NOMO-1 treated with DMSO at 0.1 percent for 48 hours (cell line): ENCODE measurements around the gene SLC7A6OS.
A peak's percentile ranks its signal among the peaks of the same experiment; 100 is the strongest.

ENCODE experiments used
- DNase-seq: peaks from one replicate; lab custom pipeline; 2025; ENCODE audit not compliant: unreplicated experiment; lab: John Stamatoyannopoulos, UW

Gene SLC7A6OS

DNA sequence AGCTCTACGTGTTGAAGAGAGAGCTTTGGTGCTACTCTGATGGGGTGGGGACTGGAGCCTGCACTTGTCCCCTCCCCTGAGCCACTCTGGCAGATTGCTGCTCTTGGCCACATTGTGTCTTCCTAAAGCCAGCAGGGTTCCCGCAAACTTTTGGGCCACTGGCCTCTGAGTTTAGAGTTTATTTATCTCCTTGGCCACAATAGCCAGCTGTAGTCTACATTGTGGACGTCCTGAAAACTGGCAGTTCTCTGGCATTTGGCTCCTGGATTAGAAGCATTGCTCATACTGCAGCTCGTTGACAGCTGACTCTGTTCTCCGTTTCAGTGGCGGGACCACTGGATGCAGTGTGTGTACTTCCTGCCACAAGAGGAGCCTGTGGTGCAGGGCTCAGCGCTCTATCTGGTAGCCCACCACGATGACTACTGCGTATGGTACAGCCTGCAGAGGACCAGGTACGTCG, 34.6 kb upstream of the SLC7A6OS start:
- no peak for DNase-seq

DNA sequence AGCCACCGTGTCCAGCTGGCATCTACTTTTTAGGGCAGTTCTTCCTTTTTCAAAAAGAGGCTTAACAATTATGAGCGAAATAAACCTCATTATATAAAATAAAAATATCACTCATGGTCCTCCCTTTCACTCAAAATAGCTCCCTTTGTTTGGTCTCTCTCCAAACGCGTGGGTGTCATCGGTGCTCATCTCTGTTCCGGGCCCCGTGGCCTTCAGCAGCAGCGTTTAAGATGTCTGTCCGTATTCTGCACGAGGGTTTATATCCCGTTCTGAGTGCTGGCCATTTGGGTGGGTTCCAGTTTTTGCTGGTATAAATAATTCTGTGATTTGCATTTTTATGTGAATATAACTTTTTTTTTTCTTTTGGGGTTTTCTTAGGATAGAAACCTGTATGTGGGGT, 33.5 kb upstream of the SLC7A6OS start:
- no peak for DNase-seq

DNA sequence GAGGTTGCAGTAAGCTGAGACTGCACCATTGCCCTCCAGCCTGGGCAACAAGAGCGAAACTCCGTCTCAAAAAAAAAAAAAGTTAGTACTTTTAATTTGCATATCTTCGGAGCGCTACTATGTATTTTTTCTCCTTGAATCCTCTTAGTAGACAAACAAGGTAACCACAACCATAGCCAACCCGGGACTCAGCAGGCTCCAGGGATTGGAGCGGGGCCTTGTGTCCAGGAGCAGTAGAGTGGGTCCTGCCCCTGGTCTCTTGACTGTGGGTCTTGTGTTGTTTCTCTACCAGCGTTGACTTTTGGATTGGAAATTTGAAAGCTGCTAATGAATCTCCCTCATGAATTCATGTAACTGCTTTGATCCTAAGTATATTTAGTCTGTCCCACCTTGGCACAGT, 32.4 kb upstream of the SLC7A6OS start:
- DNase-seq, result no peak

DNA sequence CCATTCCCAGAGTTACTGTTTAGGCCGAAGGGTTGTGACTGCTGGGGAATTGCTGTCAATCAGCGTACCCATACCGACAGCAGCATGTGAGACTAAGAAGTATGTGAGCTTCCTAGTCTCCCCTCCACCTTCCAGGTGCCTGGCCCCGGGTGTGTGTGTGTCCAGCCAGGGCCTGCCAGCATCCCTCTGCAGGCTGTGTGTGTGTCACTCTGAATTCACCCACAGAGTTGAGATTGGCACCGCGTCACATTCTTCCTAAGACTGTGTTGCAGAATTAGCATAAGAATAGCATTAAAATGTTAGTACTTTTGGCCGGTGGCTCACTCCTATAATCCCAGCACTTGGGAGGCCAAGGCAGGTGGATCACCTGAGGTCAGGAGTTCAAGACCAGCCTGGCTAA, 31.9 kb upstream of the SLC7A6OS start:
- no peak for DNase-seq

DNA sequence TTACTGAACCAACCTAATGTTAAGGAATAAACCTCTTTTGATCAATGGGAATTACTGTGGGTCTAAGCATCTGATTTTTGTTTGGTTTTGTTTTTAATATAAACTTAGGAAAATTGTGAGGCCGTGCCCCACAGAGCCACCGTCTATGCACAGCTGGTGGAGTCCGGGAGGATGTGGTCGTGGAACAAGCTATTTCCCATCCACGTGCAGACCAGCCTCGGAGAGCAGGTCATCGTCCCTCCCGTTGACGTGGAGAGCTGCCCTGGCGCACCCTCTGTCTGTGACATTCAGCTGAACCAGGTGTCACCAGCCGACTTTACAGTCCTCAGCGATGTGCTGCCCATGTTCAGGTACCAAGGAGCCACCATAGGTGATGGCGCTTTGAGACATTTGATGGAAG, 28.5 kb upstream of the SLC7A6OS start:
- no peak for DNase-seq

DNA sequence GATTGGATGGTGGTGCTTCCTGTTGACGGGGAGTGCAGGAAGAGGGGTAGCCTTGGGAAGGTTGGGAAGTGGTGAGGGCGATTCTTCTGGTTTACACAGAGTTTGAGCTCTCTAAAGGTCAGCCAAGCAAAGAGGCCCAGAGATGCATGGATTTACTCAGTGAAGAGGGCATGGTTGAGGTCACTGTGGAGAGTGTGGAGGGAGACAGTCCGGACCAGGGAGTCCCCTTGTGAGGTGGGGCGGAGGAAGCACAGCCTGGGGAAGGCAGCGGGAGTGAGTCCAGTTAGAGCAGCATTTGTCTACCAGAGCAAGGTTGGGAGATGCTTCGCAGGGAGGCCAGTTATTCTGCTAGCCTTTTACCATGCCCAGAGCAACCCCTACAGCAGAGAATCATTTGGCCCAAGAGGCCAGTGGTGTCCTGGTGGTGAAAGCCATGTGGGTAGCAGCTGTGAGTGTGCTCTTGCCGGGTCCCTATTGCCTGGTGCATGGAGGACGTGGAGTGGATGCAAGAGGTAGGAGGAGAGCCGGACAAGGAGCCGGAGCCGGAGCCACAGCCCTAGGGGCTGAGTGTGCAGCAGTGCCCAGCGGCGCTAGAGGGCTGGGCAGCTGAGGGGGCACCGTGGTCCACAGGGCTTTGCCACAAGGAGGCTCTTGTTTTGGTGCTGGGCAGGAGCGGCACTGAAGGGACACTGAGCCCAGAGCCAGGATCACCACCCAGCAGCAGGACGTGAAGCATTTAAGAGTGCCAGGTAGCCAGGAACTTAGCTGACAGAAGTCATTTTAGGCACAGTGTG, 27.8 kb upstream of the SLC7A6OS start:
- DNase-seq, result no peak

DNA sequence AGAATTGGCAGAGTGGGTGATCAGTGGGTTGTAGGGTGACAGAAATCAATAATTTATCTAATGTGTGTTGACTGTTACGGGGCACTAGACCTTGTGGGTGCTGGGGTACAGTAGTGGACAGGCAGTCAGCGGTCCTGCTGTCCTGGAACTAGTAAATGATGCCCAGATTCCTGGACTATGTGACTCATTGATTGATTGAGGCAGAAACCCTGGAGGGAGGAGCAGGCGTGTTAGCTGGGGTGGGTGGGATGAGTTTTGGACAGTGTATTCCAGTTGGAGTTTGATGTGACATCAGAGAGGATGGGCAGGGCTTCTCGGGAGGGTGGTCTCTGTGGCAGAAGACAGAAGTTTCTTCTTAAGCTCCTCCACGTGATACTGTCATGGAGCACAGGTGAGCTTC, 24.4 kb upstream of the SLC7A6OS start:
- DNase-seq, result no peak

DNA sequence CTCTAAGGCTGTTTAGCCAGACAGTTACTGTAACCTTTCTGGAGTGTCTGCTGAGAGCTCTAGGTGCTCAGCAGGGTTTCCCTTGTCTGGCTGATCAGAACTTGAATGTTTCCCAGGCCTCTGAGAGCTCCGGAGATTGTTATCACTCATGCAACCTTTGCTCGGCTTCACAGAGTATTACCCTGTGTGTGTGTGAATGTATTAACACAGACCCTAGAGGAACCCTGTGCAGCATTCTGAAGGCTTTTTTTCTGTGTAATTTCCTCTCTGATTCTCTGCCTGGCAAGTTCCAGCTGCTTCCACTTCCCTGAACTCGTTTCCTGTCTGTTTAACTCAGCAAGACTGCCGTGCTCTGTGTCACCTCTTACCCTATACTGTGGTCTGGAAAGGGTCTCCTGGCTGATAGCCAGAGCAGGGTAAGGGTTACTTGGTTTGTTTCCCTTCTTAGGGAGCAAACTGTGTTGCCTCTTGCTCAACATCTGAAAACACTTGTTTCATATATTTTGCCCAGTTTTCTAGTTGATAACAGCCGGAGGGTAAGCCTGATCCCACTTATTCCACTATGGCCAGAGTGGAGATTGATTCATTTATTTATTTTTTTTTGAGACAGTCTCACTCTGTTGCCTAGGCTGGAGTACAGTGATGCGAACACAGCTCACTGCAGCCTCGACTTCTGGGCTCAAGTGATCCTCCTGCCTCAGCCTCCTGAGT, 21.8 kb upstream of the SLC7A6OS start:
- peak; percentile 88 for DNase-seq

DNA sequence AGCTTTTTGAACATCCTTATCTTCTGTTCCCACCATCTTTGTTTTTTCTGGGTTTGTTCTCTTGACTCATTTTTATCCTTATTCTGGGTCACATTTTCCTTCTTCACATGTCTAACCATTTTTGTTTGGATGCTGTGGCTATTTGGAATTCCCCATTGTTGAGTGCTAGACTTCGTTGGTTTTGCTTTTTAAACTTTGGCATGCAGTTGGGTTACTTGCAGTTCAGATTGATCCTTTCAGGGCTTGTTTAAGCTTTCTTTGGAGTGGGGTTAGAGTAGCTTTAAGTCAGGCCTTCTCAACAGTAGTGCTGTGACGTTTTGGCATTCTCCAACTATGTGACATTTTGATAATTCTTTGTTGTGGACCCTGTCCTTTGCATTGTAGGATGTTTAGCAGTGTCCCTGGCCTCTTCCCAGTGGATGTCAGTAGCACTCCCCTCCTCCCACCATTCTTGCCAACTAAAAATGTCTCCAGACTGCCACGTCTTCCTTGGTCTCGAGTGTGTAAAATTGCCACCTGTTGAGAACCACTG, 21.2 kb upstream of the SLC7A6OS start:
- no peak for DNase-seq

DNA sequence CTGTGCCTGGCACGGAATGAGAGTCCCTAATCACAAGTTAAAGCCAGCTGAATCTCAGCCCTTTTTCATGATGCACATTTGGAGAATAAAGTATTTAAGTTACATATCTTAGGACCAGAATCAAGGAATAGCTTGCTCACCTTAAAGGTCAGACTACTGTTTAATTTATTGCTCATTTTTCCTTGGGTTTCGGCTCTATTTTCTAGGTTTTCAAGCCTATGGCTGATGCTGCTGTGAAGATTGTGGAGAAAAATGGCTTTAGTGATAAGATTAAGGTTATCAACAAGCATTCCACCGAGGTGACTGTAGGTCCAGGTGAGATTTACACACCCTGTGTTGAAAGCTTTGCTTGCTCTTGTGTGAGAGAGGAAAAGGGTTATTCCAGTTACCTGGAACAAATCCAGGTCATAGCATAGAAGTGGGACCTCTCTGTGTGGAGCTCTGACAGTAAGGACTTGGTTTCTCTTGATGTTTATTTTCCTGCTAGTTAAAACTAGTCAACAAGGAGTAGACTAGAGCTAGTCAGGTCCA, 18.2 kb upstream of the SLC7A6OS start:
- DNase-seq, result no peak

DNA sequence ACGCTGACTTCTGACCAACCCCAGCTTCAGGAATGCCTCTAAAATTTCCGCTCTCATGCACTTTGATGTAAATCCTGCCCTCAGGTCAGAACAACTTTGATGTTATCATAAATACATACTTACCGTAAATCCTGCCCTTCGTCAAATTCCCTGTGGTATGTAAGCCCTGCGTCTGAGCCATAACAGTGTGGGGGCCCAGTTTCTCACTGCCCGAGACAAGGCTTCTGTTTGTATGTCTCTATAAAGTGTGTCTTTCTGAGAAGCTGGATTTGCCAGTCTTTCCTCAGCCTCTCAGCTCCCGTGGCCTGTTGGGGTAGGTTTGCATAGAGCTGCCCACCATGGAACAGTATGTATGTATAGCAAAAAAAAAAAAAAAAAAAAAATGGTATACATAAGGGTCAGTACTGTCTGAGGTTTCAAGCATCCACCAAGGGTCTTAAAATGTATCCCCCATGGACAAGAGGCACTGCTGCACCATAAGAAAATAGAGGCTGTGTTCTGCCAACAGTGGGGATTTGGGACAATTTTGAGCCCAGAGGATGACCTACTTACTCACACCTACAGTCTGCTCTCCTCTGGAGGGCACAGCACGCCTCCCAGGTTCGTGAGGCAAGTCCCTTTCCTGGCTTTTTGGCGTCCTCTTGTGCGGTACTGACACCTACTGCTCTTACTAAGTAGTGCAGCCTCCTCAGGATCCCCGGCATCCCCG, 17.6 kb upstream of the SLC7A6OS start:
- peak; percentile 76 for DNase-seq

DNA sequence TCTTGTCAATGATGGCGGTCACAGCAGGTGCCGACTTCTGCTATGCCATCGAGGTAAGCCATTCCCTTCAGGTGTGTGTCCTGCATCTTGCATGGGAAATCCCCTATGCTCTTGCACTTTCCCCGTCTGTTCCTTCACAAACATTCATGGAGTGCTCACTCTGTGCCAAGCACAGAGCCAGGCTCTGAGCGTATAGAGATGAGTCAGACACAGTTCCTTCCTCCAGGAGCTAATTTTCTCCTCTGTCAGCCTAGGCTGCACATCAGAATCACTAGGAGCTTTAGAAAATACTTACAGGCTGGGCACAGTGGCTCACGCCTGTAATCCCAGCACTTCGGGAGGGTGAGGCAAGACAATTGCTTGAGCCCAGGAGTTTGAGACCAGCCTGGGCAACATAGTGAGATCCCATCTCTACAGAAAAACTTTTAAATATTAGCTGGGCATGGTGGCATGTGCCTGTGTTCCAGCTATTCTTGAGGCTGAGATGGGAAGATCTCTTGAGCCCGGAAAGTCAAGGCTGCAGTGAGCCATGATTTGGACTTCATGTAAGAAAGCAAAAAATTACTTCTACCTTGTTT, 14.1 kb upstream of the SLC7A6OS start:
- DNase-seq, result no peak

DNA sequence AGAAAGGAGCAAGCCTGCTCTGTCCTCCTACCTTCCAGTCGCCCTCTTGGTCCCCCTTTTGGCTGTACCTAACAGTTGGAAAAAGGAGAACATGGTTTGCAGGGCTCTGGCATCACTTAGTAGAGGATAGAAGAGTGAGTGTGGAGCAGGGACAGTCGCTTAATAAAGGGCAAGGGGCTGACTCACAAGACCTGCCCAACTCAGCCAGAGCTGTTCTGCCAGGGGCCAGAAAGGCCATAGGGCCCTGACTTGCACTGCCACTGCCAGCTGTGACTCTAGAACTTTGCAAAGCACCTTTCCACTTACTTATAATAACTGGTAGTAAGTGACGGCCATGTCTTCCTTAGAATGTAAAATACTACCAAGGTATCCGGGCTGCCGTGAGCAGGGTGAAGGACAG, 13.6 kb upstream of the SLC7A6OS start:
- no peak for DNase-seq

DNA sequence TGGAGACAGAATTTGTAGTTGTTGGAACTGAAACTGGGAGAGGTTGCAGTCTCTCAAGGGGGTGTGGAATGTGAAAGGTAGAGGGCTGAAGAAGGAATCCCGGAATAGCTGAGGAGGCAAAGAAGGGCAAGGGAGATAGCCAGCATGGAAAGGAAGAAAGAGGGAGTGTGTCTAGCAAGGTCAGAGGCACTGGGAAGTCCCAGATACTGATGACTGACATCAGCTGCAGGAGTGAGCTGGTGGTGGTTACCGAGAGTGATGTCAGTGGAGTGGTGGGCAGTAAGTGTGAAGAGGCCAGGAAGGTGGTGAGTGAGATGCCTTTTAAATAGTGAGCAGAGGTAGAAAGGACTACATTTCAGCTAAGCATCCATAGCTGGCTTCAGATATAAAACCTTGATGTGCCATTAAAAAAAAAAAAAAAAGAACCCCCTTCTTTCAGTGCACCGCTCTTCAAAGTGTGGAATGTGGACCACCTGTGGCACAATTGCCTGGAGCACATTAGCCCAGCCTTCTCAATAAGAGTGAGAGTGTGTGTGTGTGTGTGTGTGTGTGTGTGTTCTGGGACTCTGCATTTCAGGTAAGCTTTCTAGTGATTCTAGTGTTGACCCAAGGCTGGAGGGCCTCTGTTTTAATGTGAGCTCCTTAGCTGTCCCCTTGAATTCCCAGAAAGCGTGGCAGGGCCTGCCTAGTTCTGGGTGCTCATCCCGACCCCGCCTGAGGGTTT, 8.6 kb upstream of the SLC7A6OS start:
- DNase-seq, result no peak

DNA sequence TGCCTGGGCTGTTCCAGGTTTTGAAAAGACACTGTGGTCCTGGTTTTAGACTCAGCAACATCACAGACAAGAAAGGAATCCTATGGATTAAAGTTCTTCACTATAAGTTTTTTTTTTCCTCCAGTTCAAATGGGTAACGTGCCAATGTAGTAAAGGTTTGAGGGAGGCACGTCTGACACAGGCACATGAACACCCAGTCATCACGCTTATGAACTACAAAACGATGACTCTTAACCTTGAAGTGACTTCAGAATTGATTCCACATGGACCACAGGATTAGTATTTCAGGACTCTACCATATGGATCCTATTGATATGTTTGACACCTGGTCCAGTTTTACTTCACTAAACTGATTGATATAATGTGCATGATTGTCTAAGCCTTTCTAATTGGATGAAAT, 2.4 kb upstream of the SLC7A6OS start:
- DNase-seq, result no peak

DNA sequence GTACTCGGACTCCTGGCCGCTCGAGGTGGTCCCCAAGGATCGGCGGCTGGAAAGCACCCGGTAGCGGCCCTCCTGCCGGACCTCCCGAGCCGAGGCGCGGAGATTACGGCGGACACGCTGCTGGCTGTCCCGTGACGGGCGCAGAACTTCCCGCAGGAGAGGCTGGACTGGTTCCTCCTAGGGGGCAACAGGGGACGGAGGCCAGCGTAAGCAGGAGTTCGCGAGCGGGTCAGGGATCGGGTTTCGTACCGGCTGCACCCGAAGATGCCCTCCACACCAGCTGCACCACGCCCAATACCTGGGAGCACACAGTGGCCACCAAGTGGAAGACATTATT, 341 bp downstream of the SLC7A6OS start:
- no peak for DNase-seq

DNA sequence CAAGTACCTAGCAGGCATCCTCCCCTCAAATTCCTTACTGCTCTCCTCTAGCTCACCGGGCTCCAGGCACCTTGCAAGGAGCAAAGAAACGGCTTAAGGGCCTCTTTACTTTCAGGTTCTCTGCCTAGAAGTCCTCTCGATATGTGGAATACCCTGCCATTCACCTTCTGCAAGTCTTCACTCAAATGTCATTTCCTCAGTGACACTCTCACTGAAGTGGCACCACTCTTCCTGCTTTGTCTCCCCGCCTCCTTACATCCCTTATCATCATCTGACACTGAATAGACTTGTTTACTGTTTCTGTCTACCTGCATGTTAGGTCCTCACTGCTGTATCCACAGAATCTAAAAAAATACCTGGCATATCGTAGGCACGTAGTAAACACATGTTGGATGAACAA, 947 bp downstream of the SLC7A6OS start:
- DNase-seq, result peak; percentile 10

DNA sequence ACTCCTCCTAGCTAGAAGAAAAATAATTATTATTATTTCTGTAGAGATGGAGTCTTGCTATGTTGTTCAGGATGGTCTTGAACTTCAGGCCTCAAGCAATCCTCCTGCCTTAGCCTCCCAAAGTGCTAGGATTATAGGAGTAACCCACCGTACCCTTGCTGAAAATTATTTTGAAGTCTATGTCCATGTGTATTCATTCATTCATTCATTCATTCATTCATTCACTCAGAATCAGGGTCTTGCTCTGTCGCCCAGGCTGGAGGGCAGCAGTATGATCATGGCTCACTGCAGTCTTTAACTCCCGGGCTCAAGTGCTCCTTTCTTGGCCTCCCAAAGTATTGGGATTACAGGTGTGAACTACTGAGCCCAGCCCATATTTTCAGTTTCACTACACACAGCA, 4.1 kb downstream of the SLC7A6OS start:
- no peak for DNase-seq

DNA sequence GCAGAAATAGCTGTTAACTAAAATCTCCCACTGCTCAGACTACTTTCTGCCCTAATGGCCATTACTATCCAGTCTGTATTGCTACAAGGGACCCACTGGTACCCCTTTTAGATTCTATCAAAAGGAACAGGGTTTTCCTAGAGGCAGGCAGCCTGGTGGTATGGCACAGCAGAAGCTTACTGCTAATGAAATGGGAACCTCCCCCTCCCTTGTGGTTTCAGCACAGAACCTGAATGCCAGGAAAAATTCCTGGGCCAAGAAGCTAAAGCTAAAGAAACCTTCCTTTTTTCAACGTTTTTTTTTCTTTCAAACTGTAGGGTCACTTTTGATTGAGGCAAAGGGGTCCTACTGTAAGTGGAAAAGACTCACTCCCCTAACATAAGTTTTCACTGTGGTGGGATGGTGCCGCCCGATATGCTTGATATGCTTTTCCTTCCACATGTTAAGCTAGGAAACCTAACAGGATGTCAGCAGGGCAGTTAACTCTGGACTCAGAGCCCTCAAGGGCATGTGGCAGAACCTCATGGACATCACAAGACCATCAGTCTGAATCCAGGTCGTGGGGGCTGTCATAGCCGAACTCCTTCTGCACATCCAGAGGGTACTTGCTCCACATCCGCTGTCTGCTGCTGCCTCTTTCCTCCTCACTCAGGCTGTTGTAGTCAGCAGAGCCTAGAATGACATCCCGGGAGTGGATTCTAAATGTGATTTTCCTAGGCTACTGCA, 9.8 kb downstream of the SLC7A6OS start:
- no peak for DNase-seq
